Stimulated activated CD4-positive, alpha-beta T cell treated with anti-CD3 and anti-CD28 coated beads, TNF-alpha, amount 100 ng/mL, for 4 hours (primary cell): ENCODE data around the gene CADPS.

Experiments
- DNase-seq, 3 experiments: peaks; one replicate each; pipeline ENCODE4 v3.0.0-alpha.2; 2020; ENCODE audit warnings: low read depth in 3 of 3

The CADPS gene

GRCh38 chr3:62873761-62874710 is 1.2 kb downstream of the CADPS start:
- no peak for DNase-seq

- DNase-seq = no peak
Measured at GRCh38 chr3:62873451-62873760, 1.8 kb downstream of the CADPS start.

- DNase-seq = no peak
Measured at GRCh38 chr3:62872318-62872717, 2.9 kb downstream of the CADPS start.

GRCh38 chr3:62870321-62870720 is 4.9 kb downstream of the CADPS start:
- DNase-seq = no peak

GRCh38 chr3:62863648-62864047 is 11.6 kb downstream of the CADPS start:
- DNase-seq = no peak

- DNase-seq = no peak
Measured at GRCh38 chr3:62859203-62859791, 15.9 kb downstream of the CADPS start.

- DNase-seq = no peak
Measured at GRCh38 chr3:62845996-62846395, 29.2 kb downstream of the CADPS start.

GRCh38 chr3:62843508-62843907 is 31.7 kb downstream of the CADPS start:
- DNase-seq = no peak

GRCh38 chr3:62839748-62840147 is 35.5 kb downstream of the CADPS start:
- DNase-seq = no peak

- DNase-seq = no peak
Measured at GRCh38 chr3:62837145-62837787, 38.0 kb downstream of the CADPS start.

- no peak for DNase-seq
Measured at GRCh38 chr3:62835554-62836236, 39.5 kb downstream of the CADPS start.

- no peak for DNase-seq
Measured at GRCh38 chr3:62833538-62833937, 41.7 kb downstream of the CADPS start.

- DNase-seq = no peak
Measured at GRCh38 chr3:62832553-62832952, 42.7 kb downstream of the CADPS start.

- no peak for DNase-seq
Measured at GRCh38 chr3:62830727-62831322, 44.4 kb downstream of the CADPS start.

- DNase-seq = no peak
Measured at GRCh38 chr3:62827550-62827949, 47.7 kb downstream of the CADPS start.

GRCh38 chr3:62824965-62825592 is 50.1 kb downstream of the CADPS start:
- no peak for DNase-seq

GRCh38 chr3:62823461-62824050 is 51.7 kb downstream of the CADPS start:
- DNase-seq = no peak

- DNase-seq = no peak
Measured at GRCh38 chr3:62822905-62823304, 52.3 kb downstream of the CADPS start.

GRCh38 chr3:62818347-62818746 is 56.9 kb downstream of the CADPS start:
- no peak for DNase-seq

GRCh38 chr3:62817678-62818077 is 57.5 kb downstream of the CADPS start:
- DNase-seq = no peak

- no peak for DNase-seq
Measured at GRCh38 chr3:62815981-62816380, 59.2 kb downstream of the CADPS start.
